HG02759 (cell line): ENCODE measurements around the gene ATIC.

Experiments used
- ATAC-seq: cut with Tn5 transposase; IDR thresholded peaks from one replicate; pipeline ENCODE4 v1.9.1; 2021; ENCODE audit warnings: mild to moderate bottlenecking, moderate library complexity; ENCODE audit not compliant: unreplicated experiment

Gene ATIC

DNA sequence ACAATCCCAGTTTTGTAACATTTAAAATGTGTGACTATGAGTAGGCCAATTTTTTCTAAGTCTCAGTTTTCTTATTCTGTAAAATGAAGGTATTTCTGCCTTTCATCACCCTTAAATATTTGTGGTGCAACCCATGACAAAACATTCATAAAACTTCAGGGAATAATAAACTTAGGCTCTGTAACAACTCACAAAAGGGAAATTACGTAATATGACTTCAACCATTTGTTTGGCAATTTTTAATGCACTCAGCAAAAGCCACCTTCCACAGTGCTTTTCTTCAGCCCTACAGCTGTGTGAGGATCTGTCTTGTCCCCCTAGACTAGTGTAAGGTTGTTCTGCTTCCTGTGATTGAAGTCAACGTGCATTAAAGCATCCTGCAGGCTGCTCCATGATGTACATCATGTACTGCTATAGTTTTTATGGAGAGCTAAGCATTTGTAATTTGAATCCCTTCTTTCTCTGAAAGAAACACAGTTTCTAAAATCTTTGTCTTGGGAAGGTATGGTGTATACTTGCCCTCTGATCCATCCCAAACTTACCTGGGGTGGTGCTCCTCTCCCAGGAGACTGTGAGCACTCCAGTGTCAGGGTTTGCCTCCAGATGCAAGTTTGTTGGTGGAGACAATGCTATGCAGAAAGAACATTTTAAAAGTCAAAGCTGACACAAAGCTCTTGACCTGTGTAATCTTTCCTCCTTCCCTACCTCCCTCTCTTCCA is 84.9 kb downstream of the ATIC start:
- no peak for ATAC-seq

DNA sequence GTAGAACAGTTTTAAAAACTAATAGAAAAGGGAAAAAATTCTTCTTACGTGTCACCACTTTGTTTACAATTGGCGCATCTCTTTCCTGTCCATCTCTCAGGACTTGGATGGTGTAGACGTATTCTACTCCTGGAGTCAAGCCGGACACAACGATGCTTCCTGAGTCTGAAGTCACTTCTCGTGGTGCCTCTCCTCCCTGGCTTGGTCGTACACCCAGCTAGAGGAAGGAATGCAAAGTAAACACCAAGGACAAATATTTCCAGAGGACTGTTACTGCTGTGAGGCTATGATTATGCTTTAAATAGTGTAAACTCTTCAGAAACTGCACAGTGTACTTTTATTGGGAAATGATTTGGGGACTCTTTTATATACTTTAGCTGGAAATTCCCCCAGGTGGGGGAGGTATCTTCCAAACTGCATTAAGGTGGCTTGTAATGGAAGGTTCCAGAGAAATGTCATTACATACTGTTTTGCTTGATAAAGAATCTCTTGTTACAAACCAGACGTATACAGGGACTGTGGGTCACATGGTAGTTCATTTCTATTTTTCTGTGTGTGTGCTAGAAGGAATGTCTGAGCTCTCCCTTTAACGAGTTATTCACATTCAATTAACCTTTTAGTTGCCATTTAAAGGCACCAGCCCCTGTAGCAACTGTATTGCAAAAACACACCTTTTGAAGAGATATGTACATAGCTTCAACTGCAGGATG is 85.9 kb downstream of the ATIC start:
- ATAC-seq, result no peak

- no peak for ATAC-seq
Measured at GRCh38 chr2:215399067-215399716, 87.3 kb downstream of the ATIC start.
